Omental fat pad (tissue), 4 donors: ENCODE data around the gene AADAC. TPM values are rescaled to one million over a fixed set of nuclear protein-coding genes. Genes with fewer than 3 reads are reported as not detected.

Source experiments
- ATAC-seq: fragments of 150-250 bp; one replicate; pipeline ENCODE4 v1.9.1; 2016; ENCODE audit warnings: mild to moderate bottlenecking, moderate library complexity; ENCODE audit not compliant: low FRiP score
- DNase-seq: peaks from one replicate; pipeline ENCODE4 v3.0.0-alpha.2; 2019; ENCODE audit warnings: low spot score
- total RNA-seq, 4 donors: library from RNA; depleted of rRNA; stranded (reverse); fragments of >200 nt; gene quantifications; one replicate each; pipeline ENCODE4 v1.1.0, GENCODE V29; 2016
- TF ChIP-seq, protein P1 (sequence below), 3 donors: fragments of 450-650 bp; IDR thresholded peaks; one replicate each; pipeline ENCODE4 v1.5.1; 2016 to 2017; ENCODE audit warnings: antibody characterized with exemption in 3 of 3, mild to moderate bottlenecking in 3 of 3, moderate library complexity in 2 of 3

The AADAC gene
- total RNA-seq, 4 donors from 2014 or later, result 0.95 to 22.2 (median 1.8) TPM

DNA sequence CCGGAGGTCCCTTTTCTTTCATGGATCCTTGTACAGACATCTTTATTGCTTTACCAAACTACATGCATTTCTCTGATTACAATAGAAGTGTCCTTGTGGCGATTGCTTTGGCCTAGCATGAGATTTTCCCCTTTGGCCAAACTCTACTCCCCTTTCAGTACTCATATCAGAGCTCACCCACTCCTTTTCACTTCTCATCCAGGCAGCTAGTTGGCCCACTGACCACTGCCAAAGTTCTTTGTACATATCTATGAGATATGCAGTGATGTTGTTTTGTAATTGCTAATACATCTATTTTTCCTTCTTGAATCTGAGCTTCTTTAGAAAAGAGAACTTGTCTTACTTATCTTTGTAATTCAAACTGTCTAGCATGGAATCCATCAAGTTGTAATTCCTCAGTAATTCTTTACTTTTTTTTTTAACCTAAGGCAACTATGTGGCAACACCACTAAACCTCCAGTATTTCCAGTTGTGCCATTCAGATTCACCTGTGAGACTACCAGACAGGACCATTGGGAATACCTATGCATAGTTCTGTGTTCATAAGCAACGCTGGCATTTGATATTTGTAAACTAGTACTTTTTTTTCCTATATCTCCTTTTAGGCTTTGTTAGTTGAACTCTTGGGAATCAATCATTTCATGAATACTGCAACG is 41.0 kb upstream of the AADAC start:
- ATAC-seq (peak; percentile 73), DNase-seq (no peak)
- TF ChIP-seq, protein P1, sequence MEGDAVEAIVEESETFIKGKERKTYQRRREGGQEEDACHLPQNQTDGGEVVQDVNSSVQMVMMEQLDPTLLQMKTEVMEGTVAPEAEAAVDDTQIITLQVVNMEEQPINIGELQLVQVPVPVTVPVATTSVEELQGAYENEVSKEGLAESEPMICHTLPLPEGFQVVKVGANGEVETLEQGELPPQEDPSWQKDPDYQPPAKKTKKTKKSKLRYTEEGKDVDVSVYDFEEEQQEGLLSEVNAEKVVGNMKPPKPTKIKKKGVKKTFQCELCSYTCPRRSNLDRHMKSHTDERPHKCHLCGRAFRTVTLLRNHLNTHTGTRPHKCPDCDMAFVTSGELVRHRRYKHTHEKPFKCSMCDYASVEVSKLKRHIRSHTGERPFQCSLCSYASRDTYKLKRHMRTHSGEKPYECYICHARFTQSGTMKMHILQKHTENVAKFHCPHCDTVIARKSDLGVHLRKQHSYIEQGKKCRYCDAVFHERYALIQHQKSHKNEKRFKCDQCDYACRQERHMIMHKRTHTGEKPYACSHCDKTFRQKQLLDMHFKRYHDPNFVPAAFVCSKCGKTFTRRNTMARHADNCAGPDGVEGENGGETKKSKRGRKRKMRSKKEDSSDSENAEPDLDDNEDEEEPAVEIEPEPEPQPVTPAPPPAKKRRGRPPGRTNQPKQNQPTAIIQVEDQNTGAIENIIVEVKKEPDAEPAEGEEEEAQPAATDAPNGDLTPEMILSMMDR (IDR thresholded peaks at IDR 0.05), result no peak

DNA sequence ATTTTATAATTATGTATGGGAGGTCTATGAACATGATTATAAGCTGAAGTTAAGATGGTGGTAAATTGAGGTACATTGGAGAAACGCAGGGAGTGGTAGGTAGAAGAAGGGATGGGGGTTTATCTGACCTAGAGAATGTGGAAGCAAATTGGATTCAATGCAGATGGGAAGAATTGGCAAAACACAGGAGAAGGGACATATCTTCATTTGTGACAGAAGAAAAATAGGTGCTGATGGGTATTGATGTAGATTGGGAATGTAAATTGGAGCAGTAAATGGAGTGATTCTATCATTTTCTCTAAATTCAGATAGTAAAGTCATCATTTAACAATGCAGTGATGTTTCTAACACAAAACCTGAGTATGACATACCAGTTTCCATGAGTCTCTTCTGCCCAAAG is 39.7 kb upstream of the AADAC start:
- DNase-seq (no peak), ATAC-seq (no peak)
- TF ChIP-seq, protein P1 (IDR thresholded peaks at IDR 0.05), result no peak

DNA sequence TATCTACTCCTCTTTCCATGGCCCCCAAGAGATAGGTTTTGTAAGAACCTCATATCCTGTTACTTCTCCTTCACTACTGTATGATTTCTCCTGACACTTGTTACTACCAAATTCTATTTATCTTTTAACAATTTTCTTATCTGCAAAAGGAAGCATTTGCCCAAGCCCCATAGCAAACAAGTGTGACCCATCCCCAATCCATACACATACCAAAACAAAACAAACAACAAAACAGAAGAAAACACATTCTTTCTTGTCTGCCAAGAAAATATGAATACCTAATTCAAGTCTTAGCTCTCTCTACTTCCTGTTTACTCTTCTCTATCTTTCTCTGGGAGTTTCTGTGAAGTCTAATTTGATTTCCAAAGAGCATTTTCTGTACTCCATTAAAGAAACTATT is 39.0 kb upstream of the AADAC start:
- TF ChIP-seq, protein P1 (IDR thresholded peaks at IDR 0.05), result no peak
- ATAC-seq (no peak), DNase-seq (no peak)

DNA sequence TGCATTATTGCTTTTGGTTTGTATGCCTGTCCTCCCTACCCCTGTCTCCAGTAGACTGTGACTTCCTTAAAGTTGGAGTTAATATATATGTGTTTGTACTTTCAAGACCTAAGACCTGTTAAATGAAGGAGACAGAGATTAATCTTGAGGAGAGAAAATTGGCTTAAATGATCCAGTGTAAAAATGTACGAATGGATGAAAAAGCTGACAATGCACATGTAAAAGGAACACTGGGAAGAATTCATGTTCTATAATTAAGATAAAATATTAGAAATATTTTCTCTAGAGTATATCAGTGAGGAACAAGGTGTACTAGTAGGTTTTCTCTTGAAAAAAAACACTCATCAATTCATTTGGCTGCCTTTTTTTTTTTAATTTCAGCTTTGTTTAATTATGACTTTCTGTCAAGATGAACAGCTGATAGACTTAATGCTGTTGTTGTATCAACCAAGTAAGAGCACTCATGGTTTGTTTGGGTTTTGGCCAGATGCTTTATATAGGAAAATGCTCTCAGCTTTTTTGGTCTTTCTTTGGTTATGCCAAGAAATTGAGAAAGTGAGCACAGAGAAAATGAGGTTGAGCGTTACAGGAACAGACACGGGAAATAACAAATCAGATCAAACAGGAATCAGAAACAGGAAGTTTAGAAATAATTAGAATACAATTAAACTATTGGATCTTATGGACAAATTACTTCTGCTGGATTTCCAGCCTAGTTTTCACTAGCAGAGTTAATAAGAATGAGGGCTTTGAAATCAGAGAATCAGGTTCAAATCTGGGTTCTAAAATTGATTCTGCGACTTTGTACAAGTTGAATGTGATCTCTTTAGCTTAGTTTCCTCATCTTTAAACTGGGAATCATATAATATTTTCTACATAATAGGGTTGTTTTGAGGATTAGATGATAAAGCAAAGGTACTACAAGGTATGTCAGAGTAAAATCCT is 38.3 kb upstream of the AADAC start:
- TF ChIP-seq, protein P1 (IDR thresholded peaks at IDR 0.05), result no peak
- no peak for ATAC-seq
- no peak for DNase-seq

DNA sequence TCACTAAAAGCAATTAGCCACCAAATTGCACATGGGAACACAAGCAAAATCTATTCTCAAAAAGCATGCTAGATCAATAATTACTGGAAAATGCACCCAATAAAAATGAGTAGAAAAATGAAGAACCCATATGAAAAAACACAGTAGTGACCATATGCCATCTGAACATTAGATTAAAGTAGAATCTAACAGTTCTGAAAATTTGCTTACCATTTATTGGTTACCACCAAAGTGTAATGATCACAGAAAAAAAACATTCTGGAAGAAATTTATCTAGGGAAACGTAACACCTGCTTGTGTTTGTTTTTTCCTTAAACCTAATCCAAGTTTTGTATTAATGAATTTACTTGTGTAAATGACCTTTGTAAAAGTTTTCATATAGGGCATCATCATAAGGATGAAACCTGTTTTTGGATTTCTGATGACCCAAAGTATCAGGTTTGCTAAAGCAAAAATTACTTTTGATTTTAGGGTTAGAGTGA is 37.6 kb upstream of the AADAC start:
- DNase-seq, result no peak
- TF ChIP-seq, protein P1 (IDR thresholded peaks at IDR 0.05), result no peak

DNA sequence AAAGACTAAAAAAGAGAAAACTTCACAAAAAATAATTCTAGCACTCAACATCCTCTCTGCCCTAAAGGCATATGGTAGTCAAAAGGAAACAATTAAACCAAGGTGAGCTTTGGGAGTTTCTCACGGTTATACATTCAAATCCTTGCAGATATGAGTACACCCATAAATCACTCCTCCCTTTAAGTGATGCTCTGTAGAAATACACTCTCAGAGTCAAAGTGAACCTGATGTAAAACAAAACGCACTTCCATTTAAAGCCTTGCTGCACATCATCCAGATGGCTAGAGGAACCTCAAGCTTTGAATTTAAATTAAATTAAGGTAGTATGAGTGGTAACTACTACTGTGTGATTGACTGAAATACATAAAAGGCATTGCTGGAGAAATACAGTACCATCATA is 36.0 kb upstream of the AADAC start:
- ATAC-seq (no peak), DNase-seq (no peak)
- TF ChIP-seq, protein P1 (IDR thresholded peaks at IDR 0.05), result no peak

More for the DNA sequence above, 37.6 kb upstream of the AADAC start:
- ATAC-seq, result no peak
